ENCODE data around the gene DHRSX.
"Not testable (repeated sequence)": the region's sequence is repeated elsewhere in the genome, so short reads cannot be mapped to it uniquely, and the experiment has no call there.

DHRSX gene

GRCh38 chrX:2351999-2352995 is 148.5 kb downstream of the DHRSX start:
- peak; percentile 94 for DNase-seq (ENCODE audit: low read depth in 2 of 2)

- peak; percentile 46 to 48 for DNase-seq (ENCODE audit: low read depth in 2 of 2)
Measured at GRCh38 chrX:2351321-2351720, 149.5 kb downstream of the DHRSX start.

- not testable (repeated sequence) for DNase-seq (ENCODE audit: low read depth in 2 of 2)
Measured at GRCh38 chrX:2350703-2351102, 150.1 kb downstream of the DHRSX start.

GRCh38 chrX:2350036-2350435 is 150.7 kb downstream of the DHRSX start:
- DNase-seq (ENCODE audit: low read depth in 2 of 2): not testable (repeated sequence)

- DNase-seq (ENCODE audit: low read depth in 2 of 2): no peak
Measured at GRCh38 chrX:2348211-2348610, 152.6 kb downstream of the DHRSX start.

- DNase-seq (ENCODE audit: low read depth in 2 of 2): no peak
Measured at GRCh38 chrX:2346158-2346557, 154.6 kb downstream of the DHRSX start.

- no peak for DNase-seq (ENCODE audit: low read depth in 2 of 2)
Measured at GRCh38 chrX:2345562-2345961, 155.2 kb downstream of the DHRSX start.

- no peak for DNase-seq (ENCODE audit: low read depth in 2 of 2)
Measured at GRCh38 chrX:2343413-2343812, 157.4 kb downstream of the DHRSX start.

GRCh38 chrX:2342874-2343273 is 157.9 kb downstream of the DHRSX start:
- DNase-seq (ENCODE audit: low read depth in 2 of 2): peak; percentile 33 to 34

- no peak for DNase-seq (ENCODE audit: low read depth in 2 of 2)
Measured at GRCh38 chrX:2342281-2342688, 158.5 kb downstream of the DHRSX start.

- no peak for DNase-seq (ENCODE audit: low read depth in 2 of 2)
Measured at GRCh38 chrX:2340991-2341390, 159.8 kb downstream of the DHRSX start.

GRCh38 chrX:2336181-2336580 is 164.6 kb downstream of the DHRSX start:
- no peak for DNase-seq (ENCODE audit: low read depth in 2 of 2)

- no peak for DNase-seq (ENCODE audit: low read depth in 2 of 2)
Measured at GRCh38 chrX:2334237-2334636, 166.5 kb downstream of the DHRSX start.

GRCh38 chrX:2332252-2332651 is 168.5 kb downstream of the DHRSX start:
- no peak for DNase-seq (ENCODE audit: low read depth in 2 of 2)

- no peak for DNase-seq (ENCODE audit: low read depth in 2 of 2)
Measured at GRCh38 chrX:2330910-2331309, 169.9 kb downstream of the DHRSX start.

- DNase-seq (ENCODE audit: low read depth in 2 of 2): no peak
Measured at GRCh38 chrX:2330487-2330886, 170.3 kb downstream of the DHRSX start.

- no peak for DNase-seq (ENCODE audit: low read depth in 2 of 2)
Measured at GRCh38 chrX:2327423-2327822, 173.4 kb downstream of the DHRSX start.

GRCh38 chrX:2325076-2325784 is 175.5 kb downstream of the DHRSX start:
- DNase-seq (ENCODE audit: low read depth in 2 of 2): no peak

- DNase-seq (ENCODE audit: low read depth in 2 of 2): no peak
Measured at GRCh38 chrX:2324151-2324550, 176.6 kb downstream of the DHRSX start.

GRCh38 chrX:2321411-2321810 is 179.4 kb downstream of the DHRSX start:
- DNase-seq (ENCODE audit: low read depth in 2 of 2): no peak

GRCh38 chrX:2320580-2321327 is 180.0 kb downstream of the DHRSX start:
- DNase-seq (ENCODE audit: low read depth in 2 of 2): no peak

- no peak for DNase-seq (ENCODE audit: low read depth in 2 of 2)
Measured at GRCh38 chrX:2320089-2320488, 180.7 kb downstream of the DHRSX start.
